ENCODE results near the gene CD200R1L.

- TF ChIP-seq FOS (IDR thresholded peaks at IDR 0.05; ENCODE audit: low read depth, low read length) (no peak), POLR2A (IDR thresholded peaks at IDR 0.05; ENCODE audit: low read depth, low read length) (no peak), CHD1 (IDR thresholded peaks at IDR 0.05; ENCODE audit: low read depth, low read length) (no peak)
- TF ChIP-seq, protein P1, sequence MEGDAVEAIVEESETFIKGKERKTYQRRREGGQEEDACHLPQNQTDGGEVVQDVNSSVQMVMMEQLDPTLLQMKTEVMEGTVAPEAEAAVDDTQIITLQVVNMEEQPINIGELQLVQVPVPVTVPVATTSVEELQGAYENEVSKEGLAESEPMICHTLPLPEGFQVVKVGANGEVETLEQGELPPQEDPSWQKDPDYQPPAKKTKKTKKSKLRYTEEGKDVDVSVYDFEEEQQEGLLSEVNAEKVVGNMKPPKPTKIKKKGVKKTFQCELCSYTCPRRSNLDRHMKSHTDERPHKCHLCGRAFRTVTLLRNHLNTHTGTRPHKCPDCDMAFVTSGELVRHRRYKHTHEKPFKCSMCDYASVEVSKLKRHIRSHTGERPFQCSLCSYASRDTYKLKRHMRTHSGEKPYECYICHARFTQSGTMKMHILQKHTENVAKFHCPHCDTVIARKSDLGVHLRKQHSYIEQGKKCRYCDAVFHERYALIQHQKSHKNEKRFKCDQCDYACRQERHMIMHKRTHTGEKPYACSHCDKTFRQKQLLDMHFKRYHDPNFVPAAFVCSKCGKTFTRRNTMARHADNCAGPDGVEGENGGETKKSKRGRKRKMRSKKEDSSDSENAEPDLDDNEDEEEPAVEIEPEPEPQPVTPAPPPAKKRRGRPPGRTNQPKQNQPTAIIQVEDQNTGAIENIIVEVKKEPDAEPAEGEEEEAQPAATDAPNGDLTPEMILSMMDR (conservative IDR thresholded peaks at IDR 0.05; ENCODE audit: low read depth, low read length), result no peak
These were observed 36.1 kb downstream of the CD200R1L start for GRCh38 chr3:112810561-112810960.
